Activated CD4-positive, alpha-beta memory T cell treated with anti-CD3 and anti-CD28 coated beads for 36 hours (primary cell): ENCODE measurements around the gene SHLD1. TPM values are rescaled to one million over a fixed set of nuclear protein-coding genes. Genes with fewer than 3 reads are reported as not detected.

Source experiments
- CTCF ChIA-PET: fragments of 350-600 bp; sonication (Branson Sonifier 250); formaldehyde crosslinking; loops from one replicate; lab custom pipeline; 2021; ENCODE audit warnings: antibody characterized with exemption, inconsistent platforms; lab: Charles Lee
- POLR2A ChIA-PET: fragments of 350-600 bp; sonication (Branson Sonifier 250); formaldehyde crosslinking; loops from one replicate; lab custom pipeline; 2021; ENCODE audit warnings: antibody characterized with exemption; lab: Charles Lee
- DNase-seq: peaks from one replicate; pipeline ENCODE4 v3.0.0-alpha.2; 2020
- H3K27ac Mint-ChIP-seq: one replicate; pipeline ENCODE4 v1.8.0; 2021; ENCODE audit warnings: mixed read lengths
- H3K27me3 Mint-ChIP-seq: one replicate; pipeline ENCODE4 v1.8.0; 2021; ENCODE audit warnings: mixed read lengths
- H3K36me3 Mint-ChIP-seq: one replicate; pipeline ENCODE4 v1.8.0; 2021; ENCODE audit warnings: mixed read lengths
- H3K4me1 Mint-ChIP-seq: one replicate; pipeline ENCODE4 v1.8.0; 2021; ENCODE audit warnings: low read depth, mixed read lengths
- H3K4me3 Mint-ChIP-seq: one replicate; pipeline ENCODE4 v1.8.0; 2021; ENCODE audit warnings: mild to moderate bottlenecking, mixed read lengths
- H3K9me3 Mint-ChIP-seq: one replicate; pipeline ENCODE4 v1.8.0; 2021; ENCODE audit warnings: mixed read lengths
- intact Hi-C: fragments of 100-400 bp; cut with micrococcal nuclease; formaldehyde crosslinking; loops from one replicate; pipeline ENCODE4 v1.15.1; 2023
- total RNA-seq, 2 experiments: library from RNA; stranded (reverse); gene quantifications; one replicate each; pipeline ENCODE4 v1.2.3, GENCODE V29; 2021

SHLD1 gene
- total RNA-seq, 2 experiments from 2014 or later = 9.0 to 9.8 TPM

DNA sequence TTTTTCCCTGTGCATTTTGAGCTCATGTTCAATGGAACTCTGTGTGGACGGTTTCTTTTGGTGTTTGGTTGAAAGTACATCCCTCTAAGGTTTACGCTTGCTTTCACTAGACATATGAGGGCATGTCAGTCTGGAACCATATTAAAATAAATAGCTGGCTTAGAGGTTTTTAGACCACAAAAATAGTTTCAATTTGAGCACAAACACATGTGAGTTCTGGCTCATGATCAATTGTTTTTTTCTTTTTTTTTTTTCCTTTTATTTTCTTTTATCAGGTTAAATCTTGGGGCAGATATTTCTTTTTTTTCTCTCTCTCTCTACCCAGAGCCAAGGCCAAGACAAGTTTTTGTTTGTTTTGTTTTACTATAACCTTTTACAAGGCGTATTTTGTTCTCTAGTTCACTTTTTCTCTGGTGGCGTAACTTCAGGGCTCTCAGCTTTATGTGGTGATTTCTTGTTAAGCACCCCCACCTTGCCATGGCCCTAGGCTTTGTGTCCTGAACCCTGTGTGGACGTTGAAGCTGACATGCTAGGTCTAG, 92.9 kb downstream of the SHLD1 start:
- H3K4me1 Mint-ChIP-seq = peaks cover 58% of the 10 kb centered on the region
- peak overlapping the region; percentile 52 for H3K4me3 Mint-ChIP-seq
- H3K27me3 Mint-ChIP-seq = no peaks in the 10 kb centered on the region
- H3K36me3 Mint-ChIP-seq = no peaks in the 10 kb centered on the region
- no peak for DNase-seq
- no peaks in the 10 kb centered on the region for H3K9me3 Mint-ChIP-seq
- CTCF ChIA-PET = interaction anchor here (0.6 to 3.8 kb wide), 4 partner anchors 22 to 314 kb away, joined by 3 to 19 read pairs (median 4); no protein-coding TSS in a partner anchor
- POLR2A ChIA-PET = interaction anchor here (1.2 to 2.3 kb wide), 2 partner anchors 77 to 104 kb away, joined by 3 to 7 read pairs; no protein-coding TSS in a partner anchor
- H3K27ac Mint-ChIP-seq = peak overlapping the region; percentile 80
- intact Hi-C loops = loop anchor here (5.0 to 10.0 kb wide), 3 partner anchors 108 to 718 kb away; partner anchors contain the start of gene CDS2

DNA sequence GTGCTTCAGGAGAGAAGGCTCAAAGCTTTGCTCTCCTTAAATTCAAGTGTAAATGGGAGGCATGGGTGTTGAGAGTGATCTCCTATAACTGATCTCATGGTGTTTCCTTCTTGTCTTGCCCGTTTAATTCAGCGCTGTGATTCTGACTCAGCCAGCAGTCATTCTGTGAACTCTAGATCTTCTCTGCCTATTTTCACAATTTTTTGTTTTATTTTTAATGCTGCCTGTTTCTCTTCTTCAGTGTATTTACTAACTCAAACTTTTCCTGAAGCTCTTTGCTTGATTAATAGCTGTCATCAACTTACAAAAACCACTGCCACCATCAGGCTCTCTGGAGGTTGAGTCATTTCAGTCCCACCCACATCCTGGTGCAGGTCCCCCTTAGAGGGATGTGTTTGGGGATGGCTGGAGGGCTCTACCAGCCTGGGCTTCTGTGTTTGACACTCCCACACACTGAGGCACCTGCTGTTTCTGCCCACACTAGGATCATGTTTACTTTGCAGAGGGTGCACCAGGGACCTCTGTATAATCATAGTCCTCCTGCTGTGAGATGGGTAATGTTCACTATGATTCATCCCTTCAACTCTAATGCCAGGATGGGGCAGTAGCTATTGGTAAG, 94.0 kb downstream of the SHLD1 start:
- peak overlapping the region; percentile 53 for H3K4me3 Mint-ChIP-seq
- H3K4me1 Mint-ChIP-seq = peaks cover 67% of the 10 kb centered on the region
- ChIA-PET POLR2A (interaction anchor here (0.6 to 2.3 kb wide), 5 partner anchors 10 to 190 kb away, joined by 3 to 7 read pairs (median 3); no protein-coding TSS in a partner anchor), CTCF (interaction anchor here (3.8 kb wide), 1 partner anchor 315 kb away, joined by 19 read pairs; no protein-coding TSS in a partner anchor)
- H3K36me3 Mint-ChIP-seq = no peaks in the 10 kb centered on the region
- H3K27me3 Mint-ChIP-seq = no peaks in the 10 kb centered on the region
- peak overlapping the region; percentile 79 for H3K27ac Mint-ChIP-seq
- H3K9me3 Mint-ChIP-seq = no peaks in the 10 kb centered on the region
- intact Hi-C loops = loop anchor here (1.0 to 10.0 kb wide), 10 partner anchors 8 to 719 kb away; partner anchors contain the start of genes CDS2, MCM8 and TRMT6
- DNase-seq = peak; percentile 87

DNA sequence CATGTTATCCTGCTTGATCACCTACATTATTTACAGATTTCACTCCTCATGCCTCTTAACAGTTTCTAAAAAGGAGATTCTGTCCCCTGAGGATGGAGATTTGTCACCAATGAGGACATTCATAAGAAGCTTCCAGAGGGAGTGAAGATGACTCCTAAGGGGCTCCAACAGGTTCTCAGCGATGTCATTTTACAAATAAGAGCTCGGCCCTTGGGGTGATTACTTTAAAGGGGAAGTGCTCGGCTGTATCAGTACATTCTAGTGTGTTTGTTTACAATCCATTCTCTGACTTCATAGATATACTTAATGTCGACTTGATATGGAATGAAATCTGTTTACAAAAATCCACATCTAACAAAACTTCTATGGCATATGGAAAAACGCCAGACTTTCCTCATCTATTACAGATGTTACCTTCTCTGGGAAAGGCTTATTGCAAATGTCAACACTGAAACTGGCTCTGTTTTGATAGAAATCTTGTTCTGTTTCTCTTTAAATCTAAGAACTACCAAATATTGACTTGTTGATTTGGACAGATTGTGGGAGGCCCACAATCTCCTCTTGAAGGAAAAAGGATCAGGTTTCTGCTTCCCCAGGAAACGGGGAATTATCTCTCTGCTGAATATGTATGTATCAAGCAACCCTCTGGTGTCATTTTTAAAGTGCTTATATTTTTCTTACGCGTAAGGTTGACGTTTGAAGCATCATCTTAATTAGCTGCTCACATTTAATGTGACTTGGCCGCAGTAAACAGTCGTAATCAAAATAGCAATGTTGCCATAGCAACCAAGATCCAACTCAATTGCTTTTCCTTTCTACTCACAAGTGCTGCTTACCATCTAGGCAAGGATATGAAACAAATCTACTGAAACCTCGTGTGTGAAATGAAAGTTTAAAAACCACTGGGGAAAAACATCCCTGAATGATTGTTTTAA, 95.7 kb downstream of the SHLD1 start:
- Mint-ChIP-seq H3K36me3 (peaks cover 3% of the 10 kb centered on the region), H3K27me3 (no peaks in the 10 kb centered on the region), H3K4me3 (no peak overlapping the region), H3K9me3 (no peaks in the 10 kb centered on the region), H3K27ac (peak overlapping the region; percentile 44), H3K4me1 (peaks cover 69% of the 10 kb centered on the region)
- POLR2A ChIA-PET = interaction anchor here (1.2 to 1.7 kb wide), 3 partner anchors 10 to 101 kb away, joined by 4 to 6 read pairs (median 5); no protein-coding TSS in a partner anchor
- intact Hi-C loops = loop anchor here (2.0 to 10.0 kb wide), 4 partner anchors 27 to 721 kb away; partner anchors contain the start of gene CDS2
- CTCF ChIA-PET = interaction anchor here (0.9 to 1.4 kb wide), 3 partner anchors 8 to 108 kb away, joined by 3 read pairs; no protein-coding TSS in a partner anchor
- DNase-seq = no peak

GRCh38 chr20:5848711-5849505, 98.7 kb downstream of the SHLD1 start:
- Mint-ChIP-seq H3K4me1 (peaks cover 48% of the 10 kb centered on the region), H3K27me3 (no peaks in the 10 kb centered on the region), H3K4me3 (no peak overlapping the region), H3K27ac (no peak overlapping the region), H3K9me3 (no peaks in the 10 kb centered on the region), H3K36me3 (peaks cover 4% of the 10 kb centered on the region)
- intact Hi-C loops = loop anchor here (10.0 kb wide), 2 partner anchors 114 to 724 kb away; partner anchors contain the start of gene CDS2
- ChIA-PET POLR2A (interaction anchor here (0.9 kb wide), 1 partner anchor 70 kb away, joined by 3 read pairs; no protein-coding TSS in a partner anchor), CTCF (no interaction called here)
- DNase-seq = peak; percentile 39

GRCh38 chr20:5855939-5856338, 105.7 kb downstream of the SHLD1 start:
- DNase-seq = no peak
- no peak overlapping the region for H3K4me3 Mint-ChIP-seq
- POLR2A ChIA-PET = no interaction called here
- H3K36me3 Mint-ChIP-seq = peaks cover 1% of the 10 kb centered on the region
- CTCF ChIA-PET = no interaction called here
- H3K4me1 Mint-ChIP-seq = peaks cover 6% of the 10 kb centered on the region
- H3K27me3 Mint-ChIP-seq = no peaks in the 10 kb centered on the region
- no peaks in the 10 kb centered on the region for H3K9me3 Mint-ChIP-seq
- intact Hi-C loops = no loop called here
- no peak overlapping the region for H3K27ac Mint-ChIP-seq

- CTCF ChIA-PET = interaction anchor here (0.7 to 1.0 kb wide), 2 partner anchors 59 to 71 kb away, joined by 3 read pairs; no protein-coding TSS in a partner anchor
- H3K9me3 Mint-ChIP-seq = no peaks in the 10 kb centered on the region
- POLR2A ChIA-PET = no interaction called here
- no peak for DNase-seq
- H3K27me3 Mint-ChIP-seq = no peaks in the 10 kb centered on the region
- H3K4me1 Mint-ChIP-seq = peaks cover 20% of the 10 kb centered on the region
- peaks cover 4% of the 10 kb centered on the region for H3K36me3 Mint-ChIP-seq
- intact Hi-C loops = no loop called here
- H3K4me3 Mint-ChIP-seq = no peak overlapping the region
- H3K27ac Mint-ChIP-seq = no peak overlapping the region
These were observed 109.4 kb downstream of the SHLD1 start for GRCh38 chr20:5859608-5860007.

- Mint-ChIP-seq H3K36me3 (peaks cover 4% of the 10 kb centered on the region), H3K27me3 (no peaks in the 10 kb centered on the region), H3K27ac (no peak overlapping the region), H3K4me3 (no peak overlapping the region), H3K9me3 (no peaks in the 10 kb centered on the region), H3K4me1 (peaks cover 30% of the 10 kb centered on the region)
- intact Hi-C loops = loop anchor here (1.0 kb wide), 1 partner anchor 18 kb away; no protein-coding TSS in a partner anchor
- POLR2A ChIA-PET = no interaction called here
- DNase-seq = no peak
- CTCF ChIA-PET = no interaction called here
These were observed 112.5 kb downstream of the SHLD1 start for GRCh38 chr20:5862703-5863039.

- H3K4me1 Mint-ChIP-seq = peaks cover 30% of the 10 kb centered on the region
- no peak overlapping the region for H3K27ac Mint-ChIP-seq
- ChIA-PET POLR2A (no interaction called here), CTCF (no interaction called here)
- H3K4me3 Mint-ChIP-seq = no peak overlapping the region
- H3K9me3 Mint-ChIP-seq = no peaks in the 10 kb centered on the region
- peaks cover 4% of the 10 kb centered on the region for H3K36me3 Mint-ChIP-seq
- H3K27me3 Mint-ChIP-seq = no peaks in the 10 kb centered on the region
- intact Hi-C loops = loop anchor here (1.0 kb wide), 1 partner anchor 19 kb away; no protein-coding TSS in a partner anchor
- DNase-seq = peak; percentile 29
These were observed 113.0 kb downstream of the SHLD1 start for GRCh38 chr20:5863040-5863833.

GRCh38 chr20:5864428-5864827, 114.2 kb downstream of the SHLD1 start:
- POLR2A ChIA-PET = no interaction called here
- no peaks in the 10 kb centered on the region for H3K9me3 Mint-ChIP-seq
- no peak overlapping the region for H3K27ac Mint-ChIP-seq
- intact Hi-C loops = no loop called here
- peaks cover 30% of the 10 kb centered on the region for H3K4me1 Mint-ChIP-seq
- no peak overlapping the region for H3K4me3 Mint-ChIP-seq
- H3K27me3 Mint-ChIP-seq = no peaks in the 10 kb centered on the region
- CTCF ChIA-PET = interaction anchor here (1.0 kb wide), 1 partner anchor 335 kb away, joined by 4 read pairs; no protein-coding TSS in a partner anchor
- H3K36me3 Mint-ChIP-seq = peaks cover 4% of the 10 kb centered on the region
- no peak for DNase-seq

- Mint-ChIP-seq H3K36me3 (peaks cover 4% of the 10 kb centered on the region), H3K27ac (no peak overlapping the region), H3K4me1 (peaks cover 30% of the 10 kb centered on the region), H3K9me3 (no peaks in the 10 kb centered on the region), H3K27me3 (no peaks in the 10 kb centered on the region), H3K4me3 (no peak overlapping the region)
- peak; percentile 43 for DNase-seq
- ChIA-PET CTCF (interaction anchor here (1.0 kb wide), 1 partner anchor 335 kb away, joined by 4 read pairs; no protein-coding TSS in a partner anchor), POLR2A (no interaction called here)
- intact Hi-C loops = no loop called here
These were observed 114.8 kb downstream of the SHLD1 start for GRCh38 chr20:5864873-5865587.
